HG03378 (cell line): ENCODE measurements around the gene PRG2.
A peak's percentile ranks its signal among the peaks of the same experiment; 100 is the strongest.
"Not testable (repeated sequence)": the region's sequence is repeated elsewhere in the genome, so short reads cannot be mapped to it uniquely, and the experiment has no call there.

Experiments used
- ATAC-seq: cut with Tn5 transposase; IDR thresholded peaks from one replicate; pipeline ENCODE4 v1.9.1; 2021; ENCODE audit warnings: mild to moderate bottlenecking, moderate library complexity; ENCODE audit not compliant: unreplicated experiment

PRG2 gene

GRCh38 chr11:57421066-57421465 lies 30.6 kb upstream of the PRG2 start:
- ATAC-seq: no peak

GRCh38 chr11:57419146-57419545 lies 28.7 kb upstream of the PRG2 start:
- no peak for ATAC-seq

DNA sequence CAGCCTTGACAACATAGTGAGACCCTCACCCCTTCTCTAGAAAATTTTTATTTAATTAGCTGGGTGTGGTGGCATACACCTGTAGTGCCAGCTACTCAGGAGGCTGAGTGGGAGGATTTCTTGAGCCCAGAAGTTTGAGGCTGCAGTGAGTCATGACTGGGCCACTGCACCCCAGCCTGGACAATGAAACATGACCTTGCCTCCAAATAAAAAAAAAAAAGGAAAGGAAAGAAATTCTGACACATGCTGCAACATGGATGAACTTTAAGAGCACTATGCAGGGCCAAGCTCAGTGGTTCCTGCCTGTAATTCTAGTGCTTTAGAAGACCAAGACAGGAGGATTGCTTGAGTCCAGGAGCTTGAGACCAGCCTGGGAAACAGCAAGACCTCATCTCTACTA lies 27.7 kb upstream of the PRG2 start:
- ATAC-seq: no peak

GRCh38 chr11:57417056-57417455 lies 26.6 kb upstream of the PRG2 start:
- ATAC-seq: no peak

GRCh38 chr11:57416436-57416835 lies 26.0 kb upstream of the PRG2 start:
- ATAC-seq: no peak

GRCh38 chr11:57414612-57415212 lies 24.3 kb upstream of the PRG2 start:
- no peak for ATAC-seq

- no peak for ATAC-seq
Measured at GRCh38 chr11:57413681-57414080, 23.2 kb upstream of the PRG2 start.

DNA sequence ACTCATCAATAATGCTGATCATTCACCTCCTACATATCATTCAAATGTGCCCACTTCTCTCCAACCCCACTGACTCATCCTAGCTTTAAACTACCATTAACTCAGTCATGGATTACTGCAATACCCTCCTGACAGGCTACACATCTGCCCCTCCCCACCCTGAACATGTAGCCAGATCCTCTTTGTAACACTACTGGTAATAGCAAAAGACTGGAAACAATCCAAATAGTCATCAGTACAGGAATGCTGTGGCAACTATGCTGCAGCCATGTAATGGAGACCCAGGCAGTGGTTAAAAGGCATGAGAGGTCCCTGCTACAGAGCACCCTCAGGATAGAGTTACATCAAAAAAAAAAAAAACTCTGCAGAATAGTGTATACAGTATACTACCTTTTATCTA lies 19.8 kb upstream of the PRG2 start:
- no peak for ATAC-seq

GRCh38 chr11:57409321-57410100 lies 19.1 kb upstream of the PRG2 start:
- ATAC-seq: no peak

DNA sequence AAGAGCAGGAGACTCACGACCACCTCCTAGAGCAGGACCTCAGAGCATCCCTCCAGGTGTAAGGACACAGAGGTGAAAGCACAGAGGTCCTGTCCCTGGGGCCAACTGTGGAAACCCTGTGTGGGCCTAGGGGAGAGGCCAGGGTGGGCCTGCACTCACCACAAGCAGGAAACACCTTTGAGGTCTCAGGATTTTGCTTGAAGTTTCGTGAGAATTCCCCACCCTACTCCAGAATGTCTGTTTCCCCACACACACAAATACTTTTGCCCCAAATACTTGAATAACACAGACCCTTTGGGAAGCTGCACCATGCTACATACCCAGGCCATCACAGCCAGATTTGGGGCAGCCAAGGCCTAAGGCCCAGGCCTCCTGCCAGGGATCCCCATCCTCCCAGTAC lies 18.3 kb upstream of the PRG2 start:
- no peak for ATAC-seq

- ATAC-seq: no peak
Measured at GRCh38 chr11:57407941-57408475, 17.6 kb upstream of the PRG2 start.

GRCh38 chr11:57407010-57407920 lies 16.8 kb upstream of the PRG2 start:
- ATAC-seq: no peak

GRCh38 chr11:57406337-57406904 lies 16.0 kb upstream of the PRG2 start:
- peak; percentile 82 for ATAC-seq

- no peak for ATAC-seq
Measured at GRCh38 chr11:57405271-57405860, 14.9 kb upstream of the PRG2 start.

DNA sequence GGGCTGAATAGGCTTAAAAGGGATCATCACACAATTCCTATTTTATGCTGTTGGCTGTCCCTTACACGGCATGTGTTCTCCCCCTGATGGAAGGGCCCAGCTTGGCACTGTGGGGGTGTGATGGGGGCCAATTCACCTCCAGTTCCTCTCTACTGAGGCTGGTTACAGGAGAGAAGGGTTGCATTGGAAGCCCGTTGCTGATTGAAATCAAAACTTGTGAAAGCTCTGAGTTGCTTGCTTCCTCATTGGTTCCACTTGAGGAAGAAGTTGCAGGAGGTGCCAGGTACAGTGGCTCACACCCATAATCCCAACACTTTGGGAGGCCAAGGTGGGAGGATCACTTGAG lies 13.3 kb upstream of the PRG2 start:
- ATAC-seq: no peak

DNA sequence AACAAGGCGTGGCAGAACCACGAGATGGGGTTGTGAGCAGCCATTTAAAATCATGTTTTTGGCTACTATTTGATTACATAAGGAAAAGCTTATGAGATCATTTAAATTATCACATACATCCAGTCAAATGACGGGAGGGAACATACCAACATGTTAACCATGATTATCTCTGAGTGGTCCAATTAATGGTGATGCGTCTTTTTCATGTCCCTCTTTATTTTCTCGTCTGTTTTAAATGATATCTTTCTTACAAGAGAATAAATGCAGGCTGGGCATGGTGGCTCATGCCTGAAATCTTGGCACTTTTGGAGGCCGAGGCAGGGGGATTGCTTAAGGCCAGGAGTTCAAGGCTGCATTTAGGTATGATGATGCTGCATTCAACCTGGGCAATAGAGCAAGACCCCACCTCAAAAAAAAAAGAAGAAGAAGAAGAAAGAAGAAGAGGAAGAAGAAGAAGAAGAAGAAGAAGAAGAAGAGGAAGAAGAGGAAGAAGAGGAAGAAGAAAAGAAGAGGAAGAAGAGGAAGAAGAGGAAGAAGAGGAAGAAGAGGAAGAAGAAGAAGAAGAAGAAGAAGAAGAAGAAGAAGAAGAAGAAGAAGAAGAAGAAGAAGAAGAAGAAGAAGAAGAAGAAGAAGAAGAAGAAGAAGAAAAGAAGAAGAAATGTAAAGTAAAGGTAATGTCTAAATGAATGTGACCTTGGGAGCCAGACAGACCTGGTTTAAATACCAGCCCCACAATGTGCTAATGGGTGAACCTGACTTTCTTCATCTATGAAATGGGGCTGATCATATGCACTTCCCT lies 12.8 kb upstream of the PRG2 start:
- not testable (repeated sequence) for ATAC-seq

DNA sequence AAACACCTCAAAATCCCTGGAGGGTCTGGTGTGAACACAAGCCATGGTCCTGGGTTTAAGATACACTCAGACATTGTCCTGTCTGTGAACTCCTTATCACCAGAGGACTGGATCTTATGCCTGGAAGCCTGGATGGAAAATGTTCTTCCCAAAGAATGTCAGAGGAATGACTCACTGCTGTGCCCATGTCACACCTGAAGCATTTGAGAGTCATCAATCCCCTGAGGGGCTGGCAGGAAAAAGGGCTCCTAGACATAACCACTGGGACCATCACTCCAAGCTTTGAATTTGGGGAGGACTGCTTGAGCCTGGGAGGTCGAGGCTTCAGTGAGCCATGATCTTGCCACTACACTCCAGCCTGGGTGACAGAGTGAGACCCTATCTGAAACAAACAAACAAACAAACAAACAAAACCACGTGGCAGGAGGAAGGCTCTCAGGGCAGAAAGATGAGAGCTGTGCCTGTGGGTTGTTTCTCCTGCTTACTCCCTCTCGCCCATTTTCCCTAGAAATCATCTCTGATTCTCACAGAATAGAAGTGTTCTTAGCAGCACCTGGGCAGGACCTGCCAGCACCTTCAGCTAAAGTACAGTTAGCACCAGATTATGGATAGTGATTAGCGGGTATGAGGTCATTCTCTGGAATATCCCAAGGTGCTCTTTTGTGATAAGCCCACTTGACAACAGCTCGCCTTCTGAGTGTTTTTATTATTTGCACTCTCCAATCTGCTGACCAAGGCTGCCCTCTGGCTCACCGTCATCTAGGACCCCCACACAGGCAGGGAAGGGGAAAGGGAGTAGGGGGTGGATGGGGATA lies 11.9 kb upstream of the PRG2 start:
- no peak for ATAC-seq

DNA sequence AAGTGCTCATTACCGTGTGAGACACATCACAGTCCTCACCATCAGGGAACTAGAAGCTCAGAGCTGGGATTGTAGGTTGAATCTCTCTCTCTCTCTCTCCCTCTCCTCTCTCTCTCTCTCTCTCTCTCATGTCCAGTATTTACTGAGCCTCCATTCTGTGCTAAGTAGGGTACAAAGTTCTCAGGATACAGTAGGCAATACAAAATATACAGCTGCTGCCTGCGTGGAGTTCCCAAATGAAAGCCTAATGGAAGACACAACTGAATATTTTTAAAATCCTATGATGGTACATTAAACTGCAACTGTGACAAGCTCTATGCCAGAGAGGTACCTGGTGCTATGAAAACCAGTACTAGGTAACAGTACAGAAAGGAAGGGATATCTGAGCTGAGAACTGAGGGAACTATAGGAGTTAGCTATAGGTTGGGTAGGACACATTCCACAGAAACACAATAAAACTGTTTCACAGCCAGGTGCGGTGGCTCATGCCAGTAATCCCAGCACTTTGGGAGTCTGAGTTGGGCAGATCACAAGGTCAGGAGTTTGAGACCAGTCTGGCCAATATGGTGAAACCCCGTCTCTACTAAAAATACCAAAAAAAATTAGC lies 9.6 kb upstream of the PRG2 start:
- ATAC-seq: no peak

DNA sequence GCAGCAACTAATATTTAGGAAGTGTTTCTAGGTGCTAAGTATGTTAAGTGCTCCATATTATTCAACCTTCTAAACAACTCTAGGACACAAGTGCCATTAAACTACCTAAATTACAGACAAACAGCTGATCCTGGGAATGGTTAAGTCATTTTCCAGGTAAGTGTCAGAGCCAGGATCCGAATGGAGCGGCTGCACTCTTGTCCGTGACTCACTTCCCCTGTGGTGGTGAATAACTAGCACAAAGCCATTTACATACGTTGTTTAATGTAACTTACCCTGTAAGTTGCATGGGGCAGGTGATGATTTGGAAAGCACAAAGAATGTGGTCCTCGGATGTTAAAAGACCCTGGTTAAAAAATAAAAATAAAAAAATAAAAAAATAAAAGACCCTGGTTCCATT lies 8.8 kb upstream of the PRG2 start:
- ATAC-seq: no peak
